DND-41 (cell line): ENCODE measurements around the gene SART1.

ENCODE experiments used
- CTCF ChIP-seq: IDR thresholded peaks from 2 replicates; pipeline ENCODE4 v1.5.1; 2012; ENCODE audit warnings: borderline replicate concordance, low read length, moderate library complexity, mild to moderate bottlenecking; ENCODE audit not compliant: poor library complexity, severe bottlenecking; ENCODE audit errors: extremely low read depth
- EZH2 ChIP-seq: IDR thresholded peaks from 3 replicates; pipeline ENCODE4 v1.6.1; 2012; ENCODE audit warnings: borderline replicate concordance, low read depth, mild to moderate bottlenecking, moderate library complexity, low read length, inconsistent platforms; ENCODE audit not compliant: severe bottlenecking

GRCh38 chr11:65958291-65958690, 3.2 kb upstream of the SART1 start:
- TF ChIP-seq CTCF (no peak), EZH2 (no peak)
